Body of pancreas (tissue), 4 donors: ENCODE data around the gene NECTIN2. TPM values are rescaled to one million over a fixed set of nuclear protein-coding genes. Genes with fewer than 3 reads are reported as not detected.

Experiments used
- ATAC-seq: fragments of 150-250 bp; one replicate; pipeline ENCODE4 v1.9.1; 2016
- DNase-seq, 4 donors: peaks; one replicate each; pipeline ENCODE4 v3.0.0-alpha.2; 2019
- H3K27ac ChIP-seq, 4 donors: fragments of 200-600 bp; sonication (generic); 1 replicate in 3 of 4; 2 replicates in 1 of 4; pipeline versions ENCODE4 v1.5.1 to v1.6.1; 2016 to 2019; ENCODE audit warnings: mild to moderate bottlenecking in 1 of 4, mixed read lengths in 1 of 4, moderate library complexity in 1 of 4
- H3K27me3 ChIP-seq, 2 donors: fragments of 200-600 bp; sonication (generic); one replicate each; pipeline ENCODE4 v1.6.0; 2016; ENCODE audit warnings: mild to moderate bottlenecking in 1 of 2
- H3K36me3 ChIP-seq, 2 donors: fragments of 200-600 bp; sonication (generic); replicated peaks in 1 of 2; 2 replicates each; pipeline ENCODE4 v1.5.1; 2016; ENCODE audit warnings: low read depth in 2 of 2; ENCODE audit not compliant: insufficient read depth in 1 of 2
- H3K4me1 ChIP-seq: fragments of 200-600 bp; sonication (generic); one replicate; pipeline ENCODE4 v1.6.0; 2016
- H3K4me3 ChIP-seq, 2 donors: fragments of 200-600 bp; sonication (generic); 1 replicate in 1 of 2; 2 replicates in 1 of 2; pipeline ENCODE4 v1.5.1; 2016 to 2019
- H3K9me3 ChIP-seq, 3 donors: fragments of 200-600 bp; sonication (generic); 1 replicate in 2 of 3; 2 replicates in 1 of 3; pipeline ENCODE4 v1.5.1; 2016
- POLR2A ChIP-seq, 3 donors: fragments of 450-650 bp; IDR thresholded peaks; one replicate each; pipeline ENCODE4 v1.6.1; 2016; ENCODE audit warnings: antibody characterized with exemption in 3 of 3, mild to moderate bottlenecking in 2 of 3
- WGBS, 2 donors: methylation state at CpG; one replicate each; pipeline ENCODE4 v1.1.5; 2017; 5-methylcytosine and 5-hydroxymethylcytosine counted together
- intact Hi-C: fragments of 100-400 bp; cut with DNase I; formaldehyde crosslinking; loops from one replicate; pipeline ENCODE4 v1.15.1; 2023
- total RNA-seq, 2 donors: library from RNA; depleted of rRNA; stranded (reverse); fragments of >200 nt; gene quantifications; one replicate each; pipeline ENCODE4 v1.1.0, GENCODE V29; 2016
- TF ChIP-seq, protein P1 (sequence below), 7 experiments: fragments of 450-650 bp in 4 of 7; fragments of 200-600 bp in 3 of 7; sonication (generic) in 3 of 7; IDR thresholded peaks; one replicate each; pipeline ENCODE4 v1.5.1; 2016 to 2019; ENCODE audit warnings: antibody characterized with exemption in 7 of 7

NECTIN2 gene
- 100 to 1,000 TPM in 1 of 2 donors, 10 to 100 TPM in 1; 54.0 to 137 TPM for total RNA-seq

DNA sequence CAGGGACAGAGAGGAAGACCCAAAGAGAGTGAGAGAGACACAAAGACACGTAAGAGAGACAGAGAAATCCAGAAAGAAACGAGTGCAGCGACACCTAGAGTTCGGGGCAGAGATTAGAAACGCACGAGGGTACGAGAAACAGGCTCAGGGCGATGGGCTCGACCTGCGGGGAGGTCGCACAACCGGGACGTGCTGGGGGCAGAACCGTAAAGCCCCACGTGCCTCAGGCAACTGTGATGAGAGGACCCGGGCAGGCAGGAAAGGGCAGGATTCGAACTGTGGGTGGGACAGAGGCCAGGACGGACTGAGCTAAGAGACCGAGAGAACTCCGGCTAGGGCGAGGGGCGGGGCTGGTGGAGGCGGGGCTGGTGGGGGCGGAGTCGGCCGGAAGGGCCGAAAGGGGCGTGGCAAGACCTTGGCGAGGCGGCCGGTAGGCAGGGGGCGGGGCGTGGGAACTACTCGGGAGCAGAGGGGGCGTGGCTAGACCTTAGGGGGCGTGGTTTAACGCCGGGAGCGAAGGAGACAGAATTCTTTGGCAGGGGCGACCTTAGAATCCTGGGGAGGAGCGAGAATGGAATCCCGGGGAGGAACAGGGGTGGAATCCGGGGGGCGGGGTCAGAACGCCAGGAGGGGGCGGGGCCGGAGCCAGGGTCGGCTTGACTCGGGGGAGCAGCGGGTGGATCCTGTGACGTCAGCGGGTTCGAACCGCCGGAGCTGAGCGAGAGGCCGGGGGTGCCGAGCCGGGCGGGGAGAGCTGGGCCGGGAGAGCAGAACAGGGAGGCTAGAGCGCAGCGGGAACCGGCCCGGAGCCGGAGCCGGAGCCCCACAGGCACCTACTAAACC, at the start of gene NECTIN2:
NECTIN2 (plus strand) TSS at position 686 of the 843 bp plus-strand sequence. CDS start 229 bp downstream, outside the sequence.
- DNase-seq (peak; percentile 100), ATAC-seq (peak; percentile 73)
- no peaks in the 10 kb centered on the region for H3K9me3 ChIP-seq
- H3K27me3 ChIP-seq = no peaks in the 10 kb centered on the region
- H3K27ac ChIP-seq = peak within 1 kb of the TSS; percentile 86 to 100 (median 96)
- peak; percentile 89 to 94 (median 90) for TF ChIP-seq POLR2A (IDR thresholded peaks at IDR 0.05)
- TF ChIP-seq, protein P1, sequence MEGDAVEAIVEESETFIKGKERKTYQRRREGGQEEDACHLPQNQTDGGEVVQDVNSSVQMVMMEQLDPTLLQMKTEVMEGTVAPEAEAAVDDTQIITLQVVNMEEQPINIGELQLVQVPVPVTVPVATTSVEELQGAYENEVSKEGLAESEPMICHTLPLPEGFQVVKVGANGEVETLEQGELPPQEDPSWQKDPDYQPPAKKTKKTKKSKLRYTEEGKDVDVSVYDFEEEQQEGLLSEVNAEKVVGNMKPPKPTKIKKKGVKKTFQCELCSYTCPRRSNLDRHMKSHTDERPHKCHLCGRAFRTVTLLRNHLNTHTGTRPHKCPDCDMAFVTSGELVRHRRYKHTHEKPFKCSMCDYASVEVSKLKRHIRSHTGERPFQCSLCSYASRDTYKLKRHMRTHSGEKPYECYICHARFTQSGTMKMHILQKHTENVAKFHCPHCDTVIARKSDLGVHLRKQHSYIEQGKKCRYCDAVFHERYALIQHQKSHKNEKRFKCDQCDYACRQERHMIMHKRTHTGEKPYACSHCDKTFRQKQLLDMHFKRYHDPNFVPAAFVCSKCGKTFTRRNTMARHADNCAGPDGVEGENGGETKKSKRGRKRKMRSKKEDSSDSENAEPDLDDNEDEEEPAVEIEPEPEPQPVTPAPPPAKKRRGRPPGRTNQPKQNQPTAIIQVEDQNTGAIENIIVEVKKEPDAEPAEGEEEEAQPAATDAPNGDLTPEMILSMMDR (IDR thresholded peaks at IDR 0.05) = peak; percentile 25 to 94 (median 65)
- 0 to 2% methylated on average over 51 to 66 of the region's 67 CpGs for WGBS, 2 donors
- intact Hi-C loops = no loop called here
- H3K36me3 ChIP-seq = no peaks in the 10 kb centered on the region
- peaks cover 47% of the 10 kb centered on the region for H3K4me1 ChIP-seq
- H3K4me3 ChIP-seq = peak within 1 kb of the TSS; percentile 80 to 99

DNA sequence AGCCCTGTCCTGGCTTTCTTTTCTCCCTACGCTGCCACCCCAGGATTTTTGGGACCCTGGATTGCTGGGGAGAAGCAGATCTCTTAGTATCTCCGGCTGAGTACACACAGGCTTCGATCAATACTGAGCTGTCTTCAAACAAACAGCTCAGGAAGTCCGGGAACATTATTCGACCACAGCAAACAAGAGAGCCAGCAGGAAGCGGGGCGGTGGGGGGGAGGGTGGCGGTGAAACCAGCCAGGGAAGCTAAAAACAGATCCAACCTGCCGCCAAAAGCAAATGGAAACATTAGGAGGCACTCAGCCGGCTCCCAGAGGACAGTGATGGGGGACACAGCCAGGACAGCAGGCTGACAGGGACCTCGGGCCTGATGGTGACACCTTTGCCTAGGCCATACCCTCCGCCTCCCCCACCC, 49.4 kb upstream of the NECTIN2 start:
- intact Hi-C loops = loop anchor here (5.0 kb wide), 1 partner anchor 46 kb away; no protein-coding TSS in a partner anchor
- DNase-seq (peak; percentile 57 to 82 (median 74)), ATAC-seq (peak; percentile 83)
- WGBS, 2 donors = 15 to 18% methylated on average over 12 of the region's 12 CpGs
- H3K27me3 ChIP-seq = no peaks in the 10 kb centered on the region
- H3K27ac ChIP-seq = peak overlapping the region; percentile 52 to 78 (median 74)
- no peak for TF ChIP-seq POLR2A (IDR thresholded peaks at IDR 0.05)
- TF ChIP-seq, protein P1 (IDR thresholded peaks at IDR 0.05) = no peak
- no peaks in the 10 kb centered on the region for H3K36me3 ChIP-seq
- H3K4me3 ChIP-seq = no peak overlapping the region
- no peaks in the 10 kb centered on the region for H3K9me3 ChIP-seq
- peaks cover 26% of the 10 kb centered on the region for H3K4me1 ChIP-seq

DNA sequence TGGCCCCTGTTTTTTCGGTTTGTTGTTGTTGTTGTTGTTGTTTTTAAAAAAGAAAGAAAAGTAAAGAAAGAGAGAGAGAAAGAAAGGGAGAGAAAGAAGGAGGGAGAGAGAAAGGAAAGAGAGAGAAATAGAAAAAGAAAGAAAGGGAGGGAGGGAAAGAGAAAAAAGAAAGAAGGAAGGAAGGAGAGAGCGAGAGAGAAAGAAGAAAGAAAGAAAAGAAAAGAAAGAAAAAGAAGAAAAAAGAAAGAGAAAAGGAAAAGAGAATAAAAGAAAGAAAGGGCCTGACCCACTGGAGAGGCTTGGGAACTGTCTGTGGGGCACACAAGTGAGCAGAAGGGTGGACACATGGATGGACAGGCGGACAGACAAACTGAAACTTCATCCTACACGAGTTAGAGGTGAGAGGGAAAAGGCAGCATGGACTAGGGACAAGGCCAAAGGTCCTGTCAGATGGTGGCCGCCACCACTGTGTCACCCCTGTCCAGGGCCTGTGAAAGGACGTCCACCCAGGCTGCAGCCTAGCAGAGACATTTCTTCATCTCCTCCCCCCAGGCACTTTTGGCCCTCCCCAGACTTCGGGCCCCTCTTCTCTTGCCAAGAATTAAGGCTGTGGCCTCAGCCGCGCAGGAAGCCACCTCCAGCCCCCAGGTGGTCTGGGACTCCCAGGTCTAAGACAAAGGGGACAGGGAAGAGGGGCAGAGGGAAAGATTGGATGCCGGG, 46.3 kb upstream of the NECTIN2 start:
- intact Hi-C loops = loop anchor here (5.0 kb wide), 1 partner anchor 43 kb away; no protein-coding TSS in a partner anchor
- WGBS, 2 donors = 62 to 63% methylated on average over 8 to 9 of the region's 10 CpGs
- DNase-seq = no peak
- ATAC-seq = no peak
- TF ChIP-seq POLR2A (IDR thresholded peaks at IDR 0.05) = no peak
- Histone ChIP-seq H3K9me3 (no peaks in the 10 kb centered on the region), H3K36me3 (no peaks in the 10 kb centered on the region), H3K4me1 (peaks cover 26% of the 10 kb centered on the region), H3K27me3 (no peaks in the 10 kb centered on the region), H3K27ac (no peak overlapping the region), H3K4me3 (no peak overlapping the region)

DNA sequence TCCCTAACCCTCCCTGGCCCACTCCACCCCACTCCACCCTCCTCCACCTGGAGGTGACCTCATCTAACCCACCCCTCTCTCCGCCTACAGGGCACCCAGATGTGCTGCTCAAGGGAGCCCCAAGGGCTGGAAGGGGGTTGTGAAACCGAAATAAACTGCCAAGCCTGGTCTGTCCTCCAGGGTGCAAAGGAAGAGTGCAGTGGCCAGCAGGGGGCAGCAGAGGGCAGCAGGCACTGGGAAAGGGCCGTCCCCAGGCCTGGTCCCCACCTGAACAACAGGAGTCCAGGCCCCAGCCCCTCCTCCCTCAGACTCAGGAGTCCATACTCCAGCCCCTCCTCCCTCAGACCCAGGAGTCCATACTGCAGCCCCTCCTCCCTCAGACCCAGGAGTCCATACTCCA, 45.6 kb upstream of the NECTIN2 start:
- ATAC-seq = peak; percentile 86
- Histone ChIP-seq H3K27me3 (no peaks in the 10 kb centered on the region), H3K36me3 (no peaks in the 10 kb centered on the region), H3K4me1 (peaks cover 26% of the 10 kb centered on the region), H3K4me3 (no peak overlapping the region), H3K9me3 (no peaks in the 10 kb centered on the region), H3K27ac (no peak overlapping the region)
- intact Hi-C loops = no loop called here
- WGBS, 2 donors = 9% methylated on average over 3 of the region's 3 CpGs; no CpG with 5 or more reads in 1 of the 2 donors
- DNase-seq = peak; percentile 85 to 90 (median 88)
- TF ChIP-seq, protein P1 (IDR thresholded peaks at IDR 0.05) = peak; percentile 86 to 99 (median 96)
- TF ChIP-seq POLR2A (IDR thresholded peaks at IDR 0.05) = no peak
